HG03565 (cell line): ENCODE data around the gene ABAT.
"Not testable (repeated sequence)": the region's sequence is repeated elsewhere in the genome, so short reads cannot be mapped to it uniquely, and the experiment has no call there.

ENCODE experiments used
- ATAC-seq: cut with Tn5 transposase; IDR thresholded peaks from one replicate; pipeline ENCODE4 v1.9.1; 2021; ENCODE audit warnings: mild to moderate bottlenecking, moderate library complexity; ENCODE audit not compliant: unreplicated experiment

Gene ABAT

GRCh38 chr16:8739151-8739550 lies 64.7 kb downstream of the ABAT start:
- no peak for ATAC-seq

- ATAC-seq = no peak
These were observed 65.7 kb downstream of the ABAT start for GRCh38 chr16:8739989-8740704.

- no peak for ATAC-seq
These were observed 66.4 kb downstream of the ABAT start for GRCh38 chr16:8740775-8741355.

GRCh38 chr16:8741636-8742035 lies 67.2 kb downstream of the ABAT start:
- no peak for ATAC-seq

- ATAC-seq = no peak
These were observed 67.7 kb downstream of the ABAT start for GRCh38 chr16:8742068-8742467.

- ATAC-seq = not testable (repeated sequence)
These were observed 74.5 kb downstream of the ABAT start for GRCh38 chr16:8748944-8749343.

GRCh38 chr16:8751481-8752311 lies 77.3 kb downstream of the ABAT start:
- ATAC-seq = no peak

- ATAC-seq = no peak
These were observed 78.3 kb downstream of the ABAT start for GRCh38 chr16:8752706-8753105.

GRCh38 chr16:8753416-8754054 lies 79.1 kb downstream of the ABAT start:
- no peak for ATAC-seq

- ATAC-seq = no peak
These were observed 82.3 kb downstream of the ABAT start for GRCh38 chr16:8756755-8757154.

- ATAC-seq = no peak
These were observed 83.6 kb downstream of the ABAT start for GRCh38 chr16:8758022-8758421.

GRCh38 chr16:8760021-8760420 lies 85.6 kb downstream of the ABAT start:
- no peak for ATAC-seq

- ATAC-seq = no peak
These were observed 86.7 kb downstream of the ABAT start for GRCh38 chr16:8761078-8761477.

GRCh38 chr16:8762254-8762653 lies 87.8 kb downstream of the ABAT start:
- no peak for ATAC-seq

GRCh38 chr16:8763083-8763482 lies 88.7 kb downstream of the ABAT start:
- ATAC-seq = no peak

GRCh38 chr16:8763899-8764298 lies 89.5 kb downstream of the ABAT start:
- no peak for ATAC-seq

GRCh38 chr16:8764525-8765250 lies 90.3 kb downstream of the ABAT start:
- no peak for ATAC-seq

GRCh38 chr16:8767176-8767575 lies 92.8 kb downstream of the ABAT start:
- no peak for ATAC-seq

- no peak for ATAC-seq
These were observed 93.9 kb downstream of the ABAT start for GRCh38 chr16:8768283-8768682.

GRCh38 chr16:8768692-8769091 lies 94.3 kb downstream of the ABAT start:
- ATAC-seq = no peak

GRCh38 chr16:8773537-8773936 lies 99.1 kb downstream of the ABAT start:
- ATAC-seq = no peak
